Endothelial cell of umbilical vein (primary cell): ENCODE measurements around the gene FBXL17.

Experiments used
- POLR2A ChIP-seq: IDR thresholded peaks from 2 replicates; pipeline ENCODE4 v1.6.1; 2012; ENCODE audit warnings: low read depth, mild to moderate bottlenecking, control low read depth, low read length
- TF ChIP-seq, protein P1 (sequence below), 2 donors: IDR thresholded peaks; 1 replicate in 1 of 2; 2 replicates in 1 of 2; pipeline ENCODE4 v1.5.1; 2011; ENCODE audit warnings: low read length in 2 of 2, mild to moderate bottlenecking in 2 of 2, moderate library complexity in 2 of 2, control low read depth in 1 of 2, inconsistent platforms in 1 of 2, low read depth in 1 of 2; ENCODE audit not compliant: insufficient read depth in 1 of 2; ENCODE audit errors: extremely low read depth in 1 of 2

DNA sequence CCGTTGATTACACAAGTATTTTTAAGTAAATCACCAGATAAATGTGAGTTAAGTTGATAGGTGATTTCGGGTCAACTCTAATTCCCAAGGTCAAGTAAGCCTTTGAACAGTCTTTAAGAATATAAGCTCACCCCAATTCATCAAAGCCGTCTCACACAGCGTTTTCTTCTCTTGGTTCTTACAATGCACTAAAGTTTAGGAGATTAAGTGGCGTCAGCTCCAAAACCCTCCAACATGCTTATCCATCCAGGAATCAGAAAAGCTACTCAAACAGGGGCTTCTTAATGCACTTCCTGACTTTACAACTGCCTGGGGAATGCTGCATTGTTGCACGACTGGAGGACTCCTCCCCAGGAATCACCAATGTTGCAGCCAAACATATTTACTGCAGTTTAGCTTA, 505.0 kb downstream of the FBXL17 start:
- TF ChIP-seq, protein P1, sequence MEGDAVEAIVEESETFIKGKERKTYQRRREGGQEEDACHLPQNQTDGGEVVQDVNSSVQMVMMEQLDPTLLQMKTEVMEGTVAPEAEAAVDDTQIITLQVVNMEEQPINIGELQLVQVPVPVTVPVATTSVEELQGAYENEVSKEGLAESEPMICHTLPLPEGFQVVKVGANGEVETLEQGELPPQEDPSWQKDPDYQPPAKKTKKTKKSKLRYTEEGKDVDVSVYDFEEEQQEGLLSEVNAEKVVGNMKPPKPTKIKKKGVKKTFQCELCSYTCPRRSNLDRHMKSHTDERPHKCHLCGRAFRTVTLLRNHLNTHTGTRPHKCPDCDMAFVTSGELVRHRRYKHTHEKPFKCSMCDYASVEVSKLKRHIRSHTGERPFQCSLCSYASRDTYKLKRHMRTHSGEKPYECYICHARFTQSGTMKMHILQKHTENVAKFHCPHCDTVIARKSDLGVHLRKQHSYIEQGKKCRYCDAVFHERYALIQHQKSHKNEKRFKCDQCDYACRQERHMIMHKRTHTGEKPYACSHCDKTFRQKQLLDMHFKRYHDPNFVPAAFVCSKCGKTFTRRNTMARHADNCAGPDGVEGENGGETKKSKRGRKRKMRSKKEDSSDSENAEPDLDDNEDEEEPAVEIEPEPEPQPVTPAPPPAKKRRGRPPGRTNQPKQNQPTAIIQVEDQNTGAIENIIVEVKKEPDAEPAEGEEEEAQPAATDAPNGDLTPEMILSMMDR (IDR thresholded peaks at IDR 0.05; ENCODE audit: extremely low read depth in 1 of 2, insufficient read depth in 1 of 2, low read depth in 1 of 2, low read length in 2 of 2) = no peak
- no peak for TF ChIP-seq POLR2A
